H1 (cell line): ENCODE measurements around the gene DDX18.

ENCODE experiments used
- CBX5 ChIP-seq: fragments of 300-800, 300-1000 bp; sonication (generic); IDR thresholded peaks from 2 replicates; pipeline ENCODE4 v1.7.1; 2016; ENCODE audit warnings: antibody characterized with exemption, low read length, low read depth
- CHD2 ChIP-seq: IDR thresholded peaks from 2 replicates; pipeline ENCODE4 v1.6.1; 2012; ENCODE audit warnings: low read length, improper control_type of control experiment
- CREB1 ChIP-seq: IDR thresholded peaks from 2 replicates; pipeline ENCODE4 v1.6.1; 2012; ENCODE audit warnings: inconsistent platforms
- CTCF ChIP-seq, 3 experiments: IDR thresholded peaks; 1 replicate in 2 of 3; 2 replicates in 1 of 3; pipeline versions ENCODE4 v1.5.1 to v1.6.1; 2011; ENCODE audit warnings: low read length in 3 of 3, mild to moderate bottlenecking in 3 of 3, inconsistent platforms in 2 of 3, low read depth in 1 of 3, moderate library complexity in 1 of 3; ENCODE audit not compliant: insufficient read depth in 1 of 3; ENCODE audit errors: control extremely low read depth in 1 of 3
- EP300 ChIP-seq, 2 experiments: IDR thresholded peaks; 1 replicate in 1 of 2; 2 replicates in 1 of 2; pipeline ENCODE4 v1.6.1; 2011 to 2012; ENCODE audit warnings: low read depth in 2 of 2, low read length in 2 of 2, mild to moderate bottlenecking in 2 of 2, borderline replicate concordance in 1 of 2, inconsistent platforms in 1 of 2, moderate library complexity in 1 of 2
- GABPA ChIP-seq: IDR thresholded peaks from 2 replicates; pipeline ENCODE4 v1.6.1; 2011; ENCODE audit warnings: mild to moderate bottlenecking, low read length, moderate library complexity, borderline replicate concordance; ENCODE audit not compliant: insufficient read depth
- MAX ChIP-seq: IDR thresholded peaks from 2 replicates; pipeline ENCODE4 v1.6.1; 2012; ENCODE audit warnings: inconsistent platforms
- RAD21 ChIP-seq, 2 experiments: IDR thresholded peaks in 1 of 2; conservative IDR thresholded peaks in 1 of 2; 2 replicates each; pipeline ENCODE4 v1.6.1; 2011; ENCODE audit warnings: low read depth in 2 of 2, low read length in 2 of 2, improper control_type of control experiment in 1 of 2, inconsistent platforms in 1 of 2, mild to moderate bottlenecking in 1 of 2, moderate library complexity in 1 of 2
- RNF2 ChIP-seq: fragments of 200-900, 300-1000 bp; sonication (generic); IDR thresholded peaks from 2 replicates; pipeline ENCODE4 v1.7.1; 2016; ENCODE audit warnings: borderline replicate concordance, low read depth, mild to moderate bottlenecking, antibody characterized with exemption, low read length; ENCODE audit not compliant: poor library complexity, severe bottlenecking; ENCODE audit errors: missing control alignments
- TAF1 ChIP-seq: IDR thresholded peaks from 2 replicates; pipeline ENCODE4 v1.6.1; 2011; ENCODE audit warnings: mild to moderate bottlenecking, low read depth, low read length

- no peak for TF ChIP-seq GABPA
- no peak for TF ChIP-seq CTCF (IDR thresholded peaks at IDR 0.05; ENCODE audit: control extremely low read depth in 1 of 3, insufficient read depth in 1 of 3, low read depth in 1 of 3, low read length in 3 of 3)
- no peak for TF ChIP-seq CHD2
- TF ChIP-seq MAX, result no peak
- TF ChIP-seq RNF2, result no peak
- no peak for TF ChIP-seq TAF1
- no peak for TF ChIP-seq EP300 (IDR thresholded peaks at IDR 0.05; ENCODE audit: borderline replicate concordance in 1 of 2, low read depth in 2 of 2, low read length in 2 of 2)
- no peak for TF ChIP-seq CBX5
- no peak for TF ChIP-seq RAD21 (IDR thresholded peaks at IDR 0.05 in 1 of 2, conservative IDR thresholded peaks at IDR 0.05 in 1 of 2; ENCODE audit: low read depth in 2 of 2, low read length in 2 of 2)
- TF ChIP-seq CREB1, result no peak
Measured at GRCh38 chr2:117859924-117860647, 45.6 kb downstream of the DDX18 start.
